Measurements from ENCODE around the gene GPRIN3.
"Not testable (repeated sequence)": the region's sequence is repeated elsewhere in the genome, so short reads cannot be mapped to it uniquely, and the experiment has no call there.

DNA sequence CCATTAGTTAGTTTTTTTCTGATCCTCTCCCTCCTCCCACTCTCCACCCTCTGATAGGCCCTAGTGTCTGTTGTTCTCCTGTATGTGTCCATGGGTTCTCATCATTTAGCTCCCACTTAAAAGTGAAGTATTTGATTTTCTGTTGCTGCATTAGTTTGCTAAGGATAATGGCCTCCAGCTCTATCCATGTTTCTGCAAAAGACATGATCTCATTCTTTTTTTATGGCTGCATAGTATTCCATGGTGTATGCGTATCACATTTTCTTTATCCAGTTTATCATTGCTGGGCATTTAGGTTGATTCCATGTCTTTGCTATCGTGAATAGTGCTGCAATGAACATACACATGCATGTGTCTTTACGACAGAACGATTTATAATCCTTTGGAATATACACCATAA, 53.3 kb downstream of the GPRIN3 start:
- TF ChIP-seq EZH2phosphoT487 (IDR thresholded peaks at IDR 0.05; ENCODE audit: insufficient read depth, low read depth); EZH2 (IDR thresholded peaks at IDR 0.05; ENCODE audit: insufficient read depth, poor library complexity, severe bottlenecking): not testable (repeated sequence)

Measured in GM23248 (cell line).